SK-N-SH treated with all-trans-retinoic acid at 6 μM for 48 hours (cell line): Measurements from ENCODE around the gene GPC5.

Experiments
- ARNTL ChIP-seq: fragments of 450-650 bp; formaldehyde crosslinking; IDR thresholded peaks from 2 replicates; pipeline ENCODE4 v1.5.0; 2020; ENCODE audit warnings: low read depth, mild to moderate bottlenecking, moderate library complexity, borderline replicate concordance
- CSDC2 ChIP-seq: fragments of 250-450 bp; sonication (Bioruptor Pico); IDR thresholded peaks from 2 replicates; pipeline ENCODE4 v1.5.0; 2020; ENCODE audit warnings: mild to moderate bottlenecking, moderate library complexity
- ISL1 ChIP-seq: fragments of 250-450 bp; sonication (Bioruptor Pico); IDR thresholded peaks from 2 replicates; pipeline ENCODE4 v2.1.2; 2022; ENCODE audit warnings: mild to moderate bottlenecking, moderate library complexity
- RARB ChIP-seq: fragments of 250-450 bp; sonication (Bioruptor Pico); IDR thresholded peaks from 2 replicates; pipeline ENCODE4 v1.8.0; 2021; ENCODE audit warnings: mild to moderate bottlenecking, moderate library complexity
- SNAI2 ChIP-seq: fragments of 250-450 bp; sonication (Bioruptor Pico); IDR thresholded peaks from 2 replicates; pipeline ENCODE4 v1.5.0; 2020; ENCODE audit warnings: mild to moderate bottlenecking, moderate library complexity
- ZFP30 ChIP-seq: fragments of 450-650 bp; formaldehyde crosslinking; IDR thresholded peaks from 2 replicates; pipeline ENCODE4 v1.5.0; 2022; ENCODE audit warnings: mild to moderate bottlenecking, moderate library complexity
- ZNF565 ChIP-seq: fragments of 450-650 bp; formaldehyde crosslinking; conservative IDR thresholded peaks from 2 replicates; pipeline ENCODE4 v1.5.0; 2020; ENCODE audit warnings: low read depth, mild to moderate bottlenecking, moderate library complexity
- ZNF8 ChIP-seq: fragments of 450-650 bp; formaldehyde crosslinking; IDR thresholded peaks from 2 replicates; pipeline ENCODE4 v1.5.0; 2020; ENCODE audit warnings: mild to moderate bottlenecking, moderate library complexity
- TF ChIP-seq, protein P1 (sequence below): fragments of 250-450 bp; sonication (Bioruptor Pico); IDR thresholded peaks from 2 replicates; pipeline ENCODE4 v1.8.0; 2020; ENCODE audit warnings: mild to moderate bottlenecking, moderate library complexity, borderline replicate concordance
- TF ChIP-seq, protein P2 (sequence below): fragments of 250-450 bp; sonication (Bioruptor Pico); IDR thresholded peaks from 2 replicates; pipeline ENCODE4 v1.5.0; 2020; ENCODE audit warnings: mild to moderate bottlenecking, moderate library complexity
- TF ChIP-seq, protein P3 (sequence below): fragments of 250-450 bp; sonication (Bioruptor Pico); IDR thresholded peaks from 2 replicates; pipeline ENCODE4 v1.5.1; 2021; ENCODE audit warnings: mild to moderate bottlenecking, moderate library complexity

DNA sequence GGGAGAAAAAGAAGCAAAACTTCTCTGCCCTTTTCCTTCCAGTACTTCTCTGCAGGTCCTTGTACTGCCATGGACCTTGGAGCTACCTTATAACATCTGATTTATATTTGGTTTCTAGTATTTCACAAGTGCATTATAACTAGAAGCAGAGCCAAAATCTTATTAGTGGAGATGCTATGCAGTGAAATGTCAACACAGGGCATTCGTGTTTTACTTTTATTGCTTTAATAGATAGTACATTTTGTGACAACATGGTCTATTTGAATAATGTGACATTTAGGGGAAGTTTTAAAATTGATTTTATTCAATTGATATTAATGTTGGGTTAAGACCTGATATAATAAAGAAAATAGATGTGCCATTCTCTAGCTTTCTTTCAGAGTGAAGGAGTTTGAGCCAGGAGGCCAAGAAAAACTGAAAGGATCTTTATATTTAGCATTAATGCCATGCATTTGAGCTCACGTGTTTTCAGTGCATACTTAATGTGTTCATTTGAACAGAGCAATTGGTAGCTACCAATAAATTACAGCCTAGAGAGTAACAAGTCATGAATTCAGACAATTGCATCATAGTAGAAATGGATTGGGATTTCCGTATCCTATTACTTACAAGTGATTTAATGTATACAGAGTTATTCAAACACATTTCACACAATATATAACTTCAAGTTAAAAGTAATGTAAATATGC is 863.8 kb downstream of the GPC5 start:
- TF ChIP-seq ZNF565 (CRISPR knock-in tag): no peak
- TF ChIP-seq, protein P1, sequence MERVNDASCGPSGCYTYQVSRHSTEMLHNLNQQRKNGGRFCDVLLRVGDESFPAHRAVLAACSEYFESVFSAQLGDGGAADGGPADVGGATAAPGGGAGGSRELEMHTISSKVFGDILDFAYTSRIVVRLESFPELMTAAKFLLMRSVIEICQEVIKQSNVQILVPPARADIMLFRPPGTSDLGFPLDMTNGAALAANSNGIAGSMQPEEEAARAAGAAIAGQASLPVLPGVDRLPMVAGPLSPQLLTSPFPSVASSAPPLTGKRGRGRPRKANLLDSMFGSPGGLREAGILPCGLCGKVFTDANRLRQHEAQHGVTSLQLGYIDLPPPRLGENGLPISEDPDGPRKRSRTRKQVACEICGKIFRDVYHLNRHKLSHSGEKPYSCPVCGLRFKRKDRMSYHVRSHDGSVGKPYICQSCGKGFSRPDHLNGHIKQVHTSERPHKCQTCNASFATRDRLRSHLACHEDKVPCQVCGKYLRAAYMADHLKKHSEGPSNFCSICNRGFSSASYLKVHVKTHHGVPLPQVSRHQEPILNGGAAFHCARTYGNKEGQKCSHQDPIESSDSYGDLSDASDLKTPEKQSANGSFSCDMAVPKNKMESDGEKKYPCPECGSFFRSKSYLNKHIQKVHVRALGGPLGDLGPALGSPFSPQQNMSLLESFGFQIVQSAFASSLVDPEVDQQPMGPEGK (CRISPR knock-in tag): no peak
- TF ChIP-seq, protein P2, sequence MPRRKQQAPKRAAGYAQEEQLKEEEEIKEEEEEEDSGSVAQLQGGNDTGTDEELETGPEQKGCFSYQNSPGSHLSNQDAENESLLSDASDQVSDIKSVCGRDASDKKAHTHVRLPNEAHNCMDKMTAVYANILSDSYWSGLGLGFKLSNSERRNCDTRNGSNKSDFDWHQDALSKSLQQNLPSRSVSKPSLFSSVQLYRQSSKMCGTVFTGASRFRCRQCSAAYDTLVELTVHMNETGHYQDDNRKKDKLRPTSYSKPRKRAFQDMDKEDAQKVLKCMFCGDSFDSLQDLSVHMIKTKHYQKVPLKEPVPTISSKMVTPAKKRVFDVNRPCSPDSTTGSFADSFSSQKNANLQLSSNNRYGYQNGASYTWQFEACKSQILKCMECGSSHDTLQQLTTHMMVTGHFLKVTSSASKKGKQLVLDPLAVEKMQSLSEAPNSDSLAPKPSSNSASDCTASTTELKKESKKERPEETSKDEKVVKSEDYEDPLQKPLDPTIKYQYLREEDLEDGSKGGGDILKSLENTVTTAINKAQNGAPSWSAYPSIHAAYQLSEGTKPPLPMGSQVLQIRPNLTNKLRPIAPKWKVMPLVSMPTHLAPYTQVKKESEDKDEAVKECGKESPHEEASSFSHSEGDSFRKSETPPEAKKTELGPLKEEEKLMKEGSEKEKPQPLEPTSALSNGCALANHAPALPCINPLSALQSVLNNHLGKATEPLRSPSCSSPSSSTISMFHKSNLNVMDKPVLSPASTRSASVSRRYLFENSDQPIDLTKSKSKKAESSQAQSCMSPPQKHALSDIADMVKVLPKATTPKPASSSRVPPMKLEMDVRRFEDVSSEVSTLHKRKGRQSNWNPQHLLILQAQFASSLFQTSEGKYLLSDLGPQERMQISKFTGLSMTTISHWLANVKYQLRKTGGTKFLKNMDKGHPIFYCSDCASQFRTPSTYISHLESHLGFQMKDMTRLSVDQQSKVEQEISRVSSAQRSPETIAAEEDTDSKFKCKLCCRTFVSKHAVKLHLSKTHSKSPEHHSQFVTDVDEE (CRISPR knock-in tag): no peak
- TF ChIP-seq SNAI2 (CRISPR knock-in tag): no peak
- TF ChIP-seq, protein P3, sequence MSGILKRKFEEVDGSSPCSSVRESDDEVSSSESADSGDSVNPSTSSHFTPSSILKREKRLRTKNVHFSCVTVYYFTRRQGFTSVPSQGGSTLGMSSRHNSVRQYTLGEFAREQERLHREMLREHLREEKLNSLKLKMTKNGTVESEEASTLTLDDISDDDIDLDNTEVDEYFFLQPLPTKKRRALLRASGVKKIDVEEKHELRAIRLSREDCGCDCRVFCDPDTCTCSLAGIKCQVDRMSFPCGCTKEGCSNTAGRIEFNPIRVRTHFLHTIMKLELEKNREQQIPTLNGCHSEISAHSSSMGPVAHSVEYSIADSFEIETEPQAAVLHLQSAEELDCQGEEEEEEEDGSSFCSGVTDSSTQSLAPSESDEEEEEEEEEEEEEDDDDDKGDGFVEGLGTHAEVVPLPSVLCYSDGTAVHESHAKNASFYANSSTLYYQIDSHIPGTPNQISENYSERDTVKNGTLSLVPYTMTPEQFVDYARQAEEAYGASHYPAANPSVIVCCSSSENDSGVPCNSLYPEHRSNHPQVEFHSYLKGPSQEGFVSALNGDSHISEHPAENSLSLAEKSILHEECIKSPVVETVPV: no peak
- TF ChIP-seq ARNTL (CRISPR knock-in tag): no peak
- no peak for TF ChIP-seq ZFP30 (CRISPR knock-in tag)
- no peak for TF ChIP-seq ZNF8 (CRISPR knock-in tag)
- TF ChIP-seq CSDC2 (CRISPR knock-in tag): no peak
- peak; percentile 51 for TF ChIP-seq ISL1
- no peak for TF ChIP-seq RARB
